HCT116 (cell line): ENCODE results near the gene NCSTN. TPM values are rescaled to one million over a fixed set of nuclear protein-coding genes. Genes with fewer than 3 reads are reported as not detected.
A peak's percentile ranks its signal among the peaks of the same experiment; 100 is the strongest.

Experiments
- ATAC-seq: fragments of 200-7000 bp; cut with Tn5 transposase; 2 replicates; pipeline ENCODE4 v1.9.1; 2020; ENCODE audit warnings: mild to moderate bottlenecking, moderate library complexity
- Bru-seq: library from RNA; stranded (reverse); fragments of 400-500 nt; gene quantifications from one replicate; lab custom pipeline; 2021; lab: Mats Ljungman, UMichigan
- BruChase-seq, 2 experiments: library from RNA; stranded (reverse); fragments of 400-500 nt; gene quantifications; one replicate each; lab custom pipeline; 2021; lab: Mats Ljungman, UMichigan
- BruUV-seq: library from RNA; stranded (reverse); fragments of 400-500 nt; replicated peaks from 2 replicates; lab custom pipeline; 2021; lab: Mats Ljungman, UMichigan
- CTCF ChIA-PET: fragments of 300-600 bp; sonication (Branson Sonifier 250); formaldehyde crosslinking; loops from one replicate; lab custom pipeline; 2021; ENCODE audit warnings: antibody characterized with exemption; lab: Charles Lee
- POLR2A ChIA-PET: fragments of 300-600, 350-600 bp; sonication (Branson Sonifier 250); formaldehyde crosslinking; loops from one replicate; lab custom pipeline; 2021; ENCODE audit warnings: antibody characterized with exemption; lab: Charles Lee
- RAD21 ChIA-PET, 2 experiments: fragments of 300-600 bp; sonication (Branson Sonifier 250); formaldehyde crosslinking; loops; one replicate each; lab custom pipeline; 2023; ENCODE audit warnings: low total read pairs in 2 of 2; ENCODE audit not compliant: uncharacterized antibody in 2 of 2, unreplicated experiment in 2 of 2, low non-redundant PET in 1 of 2; lab: Charles Lee
- DNase-seq: peaks from one replicate; pipeline ENCODE4 v3.0.0-alpha.2; 2010; ENCODE audit warnings: low read depth, low spot score
- H2AFZ ChIP-seq: fragments of 200-600 bp; shearing (Covaris generic), sonication (generic); 2 replicates; pipeline ENCODE4 v1.6.1; 2017; ENCODE audit warnings: low read depth, mixed run types, mixed read lengths, antibody characterized with exemption, low read length; ENCODE audit not compliant: poor library complexity, severe bottlenecking
- H3K27ac ChIP-seq: 2 replicates; pipeline ENCODE4 v1.5.1; 2012; ENCODE audit warnings: low read depth, low read length
- H3K27me3 ChIP-seq: fragments of 200-600 bp; sonication (generic); 2 replicates; pipeline ENCODE4 v1.6.1; 2016; ENCODE audit warnings: mixed run types, low read length, mixed read lengths; ENCODE audit not compliant: insufficient read depth
- H3K36me3 ChIP-seq, 2 experiments: fragments of 200-500 bp in 1 of 2; fragments of 200-600 bp in 1 of 2; sonication (Bioruptor generic) in 1 of 2; sonication (generic) in 1 of 2; 2 replicates each; pipeline versions ENCODE4 v1.5.1 to v1.6.1; 2014 to 2016; ENCODE audit warnings: low read length in 2 of 2, inconsistent platforms in 1 of 2, mixed read lengths in 1 of 2, mixed run types in 1 of 2; ENCODE audit not compliant: insufficient read depth in 2 of 2, control insufficient read depth in 1 of 2
- H3K4me1 ChIP-seq, 2 experiments: fragments of 200-600 bp in 1 of 2; sonication (generic) in 1 of 2; 2 replicates each; pipeline versions ENCODE4 v1.5.1 to v1.6.1; 2012 to 2017; ENCODE audit warnings: low read length in 2 of 2, inconsistent platforms in 1 of 2, mild to moderate bottlenecking in 1 of 2, mixed read lengths in 1 of 2, mixed run types in 1 of 2, moderate library complexity in 1 of 2; ENCODE audit not compliant: insufficient read depth in 2 of 2, control insufficient read depth in 1 of 2
- H3K4me2 ChIP-seq: fragments of 200-600 bp; sonication (generic); 2 replicates; pipeline ENCODE4 v1.6.1; 2017; ENCODE audit warnings: mixed run types, low read length, mixed read lengths
- H3K4me3 ChIP-seq, 2 experiments: fragments of 200-600 bp in 1 of 2; sonication (generic) in 1 of 2; replicated peaks in 1 of 2; 2 replicates each; pipeline ENCODE4 v1.5.1; 2011 to 2016; ENCODE audit warnings: low read length in 2 of 2, control low read depth in 1 of 2, low read depth in 1 of 2, mild to moderate bottlenecking in 1 of 2, mixed read lengths in 1 of 2, mixed run types in 1 of 2
- H3K79me2 ChIP-seq: fragments of 200-600 bp; sonication (generic); 2 replicates; pipeline ENCODE4 v1.6.1; 2017; ENCODE audit warnings: mild to moderate bottlenecking, mixed run types, low read length, moderate library complexity, mixed read lengths; ENCODE audit not compliant: insufficient read depth
- H3K9ac ChIP-seq: fragments of 200-600 bp; sonication (generic); 2 replicates; pipeline ENCODE4 v1.6.1; 2016; ENCODE audit warnings: low read length, mixed read lengths
- H3K9me2 ChIP-seq: fragments of 200-600 bp; sonication (generic), shearing (Covaris generic); 2 replicates; pipeline ENCODE4 v1.6.1; 2017; ENCODE audit warnings: mixed run types, mild to moderate bottlenecking, moderate library complexity; ENCODE audit not compliant: insufficient read depth
- H3K9me3 ChIP-seq, 2 experiments: fragments of 200-500 bp in 1 of 2; fragments of 200-600 bp in 1 of 2; sonication (Bioruptor generic) in 1 of 2; sonication (generic) in 1 of 2; 2 replicates each; pipeline ENCODE4 v1.6.1; 2014 to 2017; ENCODE audit warnings: low read length in 2 of 2, mixed read lengths in 2 of 2, inconsistent platforms in 1 of 2, low read depth in 1 of 2, mild to moderate bottlenecking in 1 of 2, mixed run types in 1 of 2, moderate library complexity in 1 of 2; ENCODE audit not compliant: control insufficient read depth in 1 of 2, insufficient read depth in 1 of 2
- H4K20me1 ChIP-seq: fragments of 200-600 bp; sonication (generic), shearing (Covaris generic); 2 replicates; pipeline ENCODE4 v1.6.1; 2017; ENCODE audit warnings: mixed run types, mild to moderate bottlenecking, moderate library complexity; ENCODE audit not compliant: insufficient read depth
- CEBPB ChIP-seq: IDR thresholded peaks from 2 replicates; pipeline ENCODE4 v1.6.1; 2012; ENCODE audit warnings: low read depth
- EGR1 ChIP-seq: IDR thresholded peaks from 2 replicates; pipeline ENCODE4 v1.6.1; 2012; ENCODE audit warnings: low read depth
- ELF1 ChIP-seq: IDR thresholded peaks from 2 replicates; pipeline ENCODE4 v1.6.1; 2012; ENCODE audit warnings: low read depth, borderline replicate concordance
- POLR2A ChIP-seq: IDR thresholded peaks from 2 replicates; pipeline ENCODE4 v1.7.0; 2011; ENCODE audit warnings: borderline replicate concordance; ENCODE audit not compliant: insufficient read depth, insufficient read length; ENCODE audit errors: extremely low read depth
- POLR2AphosphoS5 ChIP-seq: IDR thresholded peaks from 2 replicates; pipeline ENCODE4 v1.6.1; 2011; ENCODE audit warnings: mild to moderate bottlenecking, low read depth, low read length, moderate library complexity
- SIN3A ChIP-seq: IDR thresholded peaks from 2 replicates; pipeline ENCODE4 v1.6.1; 2012; ENCODE audit warnings: low read depth
- SP1 ChIP-seq: IDR thresholded peaks from 2 replicates; pipeline ENCODE4 v1.6.1; 2012; ENCODE audit warnings: low read depth
- TCF7L2 ChIP-seq: IDR thresholded peaks from 2 replicates; pipeline ENCODE4 v1.7.0; 2011; ENCODE audit warnings: borderline replicate concordance, inconsistent platforms; ENCODE audit not compliant: insufficient read depth, insufficient read length; ENCODE audit errors: extremely low read depth
- YY1 ChIP-seq: IDR thresholded peaks from 2 replicates; pipeline ENCODE4 v1.6.1; 2011; ENCODE audit warnings: low read length, low read depth, moderate library complexity, mild to moderate bottlenecking; ENCODE audit not compliant: insufficient replicate concordance; ENCODE audit errors: extremely low read depth
- ZFX ChIP-seq: fragments of 450-650 bp; IDR thresholded peaks from 2 replicates; pipeline ENCODE4 v1.6.1; 2017
- intact Hi-C: fragments of 100-400 bp; cut with micrococcal nuclease; formaldehyde crosslinking; loops from 2 replicates; pipeline ENCODE4 v1.10.0; 2022
- long read RNA-seq: library from polyadenylated mRNA; unstranded; transcript quantifications from one replicate; pipeline ENCODE4 v2.0.0, GENCODE V29; 2021; ENCODE audit not compliant: unreplicated experiment
- polyA plus RNA-seq: library from polyadenylated mRNA; unstranded; fragments of >200 nt; gene quantifications from 2 replicates; pipeline ENCODE4 v1.2.1, GENCODE V29; 2012; ENCODE audit warnings: missing spikeins
- total RNA-seq: library from RNA; stranded (reverse); gene quantifications from one replicate; pipeline ENCODE4 v1.2.1, GENCODE V29; 2021; ENCODE audit not compliant: unreplicated experiment
- TF ChIP-seq, protein P1 (sequence below), 3 experiments: fragments of 200-600 bp in 1 of 3; sonication (generic) in 1 of 3; IDR thresholded peaks in 2 of 3; conservative IDR thresholded peaks in 1 of 3; 2 replicates each; pipeline ENCODE4 v1.5.1; 2012 to 2017; ENCODE audit warnings: low read depth in 2 of 3, low read length in 2 of 3, antibody characterized with exemption in 1 of 3, borderline replicate concordance in 1 of 3, control low read depth in 1 of 3, mild to moderate bottlenecking in 1 of 3, mixed read lengths in 1 of 3, mixed run types in 1 of 3, moderate library complexity in 1 of 3; ENCODE audit not compliant: insufficient read depth in 1 of 3
- TF ChIP-seq, protein P2 (sequence below): IDR thresholded peaks from 2 replicates; pipeline ENCODE4 v1.6.1; 2012

Gene NCSTN
- total RNA-seq, result 68.4 TPM
- polyA plus RNA-seq, result 48.4 and 58.6 TPM in 2 replicates
- percentile 85 among the genes with signal in this experiment for Bru-seq, nascent RNA
- percentile 92 among the genes with signal in this experiment for BruChase-seq, experiment 1, labeled RNA remaining after a 6-hour chase
- BruChase-seq, experiment 2, labeled RNA remaining after a 2-hour chase, result percentile 84 among the genes with signal in this experiment
- long read RNA-seq, transcript NCSTN-201 (17 exons, 2,936 nt), result major isoform, 12 of 21 reads
- long read RNA-seq, partial matches to known transcripts, result 5 of 21 reads
- long read RNA-seq, other reads (novel, unspliced or antisense), result 4 of 21 reads

DNA sequence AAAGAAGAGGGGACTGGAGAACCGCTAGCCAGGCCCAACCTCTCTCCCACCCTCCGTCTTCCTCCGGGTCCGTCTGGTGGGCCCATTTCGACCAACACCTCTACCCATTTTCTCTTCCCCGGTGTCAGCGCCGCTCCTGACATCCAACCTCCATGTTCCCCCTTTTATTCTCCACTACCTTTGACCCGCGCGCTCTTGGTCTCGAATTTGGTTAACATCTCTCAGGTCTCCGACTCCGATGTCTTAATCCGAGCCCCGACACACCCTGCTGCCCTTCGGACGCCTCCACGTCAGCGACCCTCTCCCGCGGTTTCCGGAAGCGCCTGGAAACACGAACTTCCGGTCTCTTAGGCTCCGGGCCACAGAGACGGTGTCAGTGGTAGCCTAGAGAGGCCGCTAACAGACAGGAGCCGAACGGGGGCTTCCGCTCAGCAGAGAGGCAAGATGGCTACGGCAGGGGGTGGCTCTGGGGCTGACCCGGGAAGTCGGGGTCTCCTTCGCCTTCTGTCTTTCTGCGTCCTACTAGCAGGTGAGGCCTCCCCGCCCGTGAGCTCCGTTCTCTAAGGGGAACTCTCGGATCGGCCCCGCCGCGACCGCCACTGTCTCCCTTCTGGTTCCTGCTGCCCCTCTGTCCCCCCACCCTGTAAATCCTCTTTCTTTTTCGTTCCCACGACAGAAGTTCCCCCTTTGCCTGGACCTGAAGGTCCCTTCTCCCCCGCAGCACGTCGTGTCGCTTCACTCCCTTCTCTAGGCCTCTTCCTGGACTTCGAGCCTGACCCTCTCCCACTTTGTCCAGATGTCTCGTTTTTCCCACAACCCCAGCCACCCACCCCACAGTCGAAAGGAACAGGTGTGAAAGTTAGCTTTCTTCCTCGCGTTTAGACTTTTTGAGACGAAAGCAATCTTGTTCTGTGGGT lies at the start of gene NCSTN, which contains the start of gene COPA:
Gene NCSTN (plus strand): TSS at position 431 of the 917 bp plus-strand sequence. CDS start 14 bp downstream, at position 445.
Gene COPA (minus strand): TSS at position 298 of the 917 bp plus-strand sequence. CDS start 80 bp downstream, at position 218.
- Histone ChIP-seq H3K9ac (peak within 1 kb of the TSS; percentile 77), H3K36me3 (peaks cover 21 to 22% of the 10 kb centered on the region in 2 experiments), H3K4me2 (peak within 1 kb of the TSS; percentile 76), H3K79me2 (peaks cover 67% of the 10 kb centered on the region), H3K4me1 (peaks cover 4 to 12% of the 10 kb centered on the region in 2 experiments; a peak in 3 of 4 replicates), H3K4me3 (peak within 1 kb of the TSS; percentile 89 to 97), H3K27me3 (no peaks in the 10 kb centered on the region), H3K9me3 (no peaks in the 10 kb centered on the region), H2AFZ (no peak within 1 kb of the TSS), H4K20me1 (no peaks in the 10 kb centered on the region), H3K9me2 (no peaks in the 10 kb centered on the region), H3K27ac (peak within 1 kb of the TSS; percentile 59)
- no TSS peak for BruUV-seq
- intact Hi-C loops, result no loop called here
- DNase-seq (peak; percentile 92), ATAC-seq (peak; percentile 98)
- POLR2A ChIA-PET, result no interaction called here
- TF ChIP-seq CEBPB (no peak), POLR2AphosphoS5 (peak; percentile 95), POLR2A (peak; percentile 80), ELF1 (peak; percentile 93), EGR1 (0 out of 2 replicates have a peak, but pooled peaks have one; percentile 21), YY1 (peak; percentile 96), SIN3A (peak; percentile 93; the same call in 1 of the 2 replicates), TCF7L2 (peak; percentile 73), SP1 (no peak), ZFX (peak; percentile 35)
- TF ChIP-seq, protein P1, sequence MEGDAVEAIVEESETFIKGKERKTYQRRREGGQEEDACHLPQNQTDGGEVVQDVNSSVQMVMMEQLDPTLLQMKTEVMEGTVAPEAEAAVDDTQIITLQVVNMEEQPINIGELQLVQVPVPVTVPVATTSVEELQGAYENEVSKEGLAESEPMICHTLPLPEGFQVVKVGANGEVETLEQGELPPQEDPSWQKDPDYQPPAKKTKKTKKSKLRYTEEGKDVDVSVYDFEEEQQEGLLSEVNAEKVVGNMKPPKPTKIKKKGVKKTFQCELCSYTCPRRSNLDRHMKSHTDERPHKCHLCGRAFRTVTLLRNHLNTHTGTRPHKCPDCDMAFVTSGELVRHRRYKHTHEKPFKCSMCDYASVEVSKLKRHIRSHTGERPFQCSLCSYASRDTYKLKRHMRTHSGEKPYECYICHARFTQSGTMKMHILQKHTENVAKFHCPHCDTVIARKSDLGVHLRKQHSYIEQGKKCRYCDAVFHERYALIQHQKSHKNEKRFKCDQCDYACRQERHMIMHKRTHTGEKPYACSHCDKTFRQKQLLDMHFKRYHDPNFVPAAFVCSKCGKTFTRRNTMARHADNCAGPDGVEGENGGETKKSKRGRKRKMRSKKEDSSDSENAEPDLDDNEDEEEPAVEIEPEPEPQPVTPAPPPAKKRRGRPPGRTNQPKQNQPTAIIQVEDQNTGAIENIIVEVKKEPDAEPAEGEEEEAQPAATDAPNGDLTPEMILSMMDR (IDR thresholded peaks at IDR 0.05 in 2 of 3, conservative IDR thresholded peaks at IDR 0.05 in 1 of 3; ENCODE audit: borderline replicate concordance in 1 of 3, insufficient read depth in 1 of 3, low read depth in 2 of 3, low read length in 2 of 3), result no peak
- TF ChIP-seq, protein P2, sequence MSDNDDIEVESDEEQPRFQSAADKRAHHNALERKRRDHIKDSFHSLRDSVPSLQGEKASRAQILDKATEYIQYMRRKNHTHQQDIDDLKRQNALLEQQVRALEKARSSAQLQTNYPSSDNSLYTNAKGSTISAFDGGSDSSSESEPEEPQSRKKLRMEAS, result peak; percentile 70
- RAD21 ChIA-PET, result no interaction called here
- CTCF ChIA-PET, result no interaction called here
